CD14-positive monocyte (primary cell): Measurements from ENCODE around the gene DHRS3. TPM values are rescaled to one million over a fixed set of nuclear protein-coding genes. Genes with fewer than 3 reads are reported as not detected.

Experiments
- DNase-seq, 3 donors: peaks; one replicate each; pipeline ENCODE4 v3.0.0-alpha.2; 2011 to 2022
- H2AFZ ChIP-seq: 2 replicates; pipeline ENCODE4 v1.6.0; 2012; ENCODE audit warnings: mild to moderate bottlenecking, low read depth, low read length, inconsistent platforms; ENCODE audit not compliant: insufficient read depth, poor library complexity, severe bottlenecking
- H3K27ac ChIP-seq, 2 donors: 1 replicate in 1 of 2; 2 replicates in 1 of 2; pipeline ENCODE4 v1.5.1; 2012 to 2013; ENCODE audit warnings: low read length in 2 of 2, control low read depth in 1 of 2, inconsistent platforms in 1 of 2, low read depth in 1 of 2, mild to moderate bottlenecking in 1 of 2
- H3K27me3 ChIP-seq, 2 donors: one replicate each; pipeline versions ENCODE4 v1.6.0 to v1.6.1; 2011 to 2013; ENCODE audit warnings: low read length in 2 of 2; ENCODE audit not compliant: control insufficient read depth in 2 of 2, insufficient read depth in 2 of 2
- H3K36me3 ChIP-seq, 2 donors: replicated peaks in 1 of 2; 1 replicate in 1 of 2; 2 replicates in 1 of 2; pipeline versions ENCODE4 v1.5.1 to v1.6.1; 2012 to 2013; ENCODE audit warnings: low read length in 2 of 2, control low read depth in 1 of 2, inconsistent platforms in 1 of 2, mild to moderate bottlenecking in 1 of 2; ENCODE audit not compliant: insufficient read depth in 2 of 2, control insufficient read depth in 1 of 2
- H3K4me1 ChIP-seq, 2 donors: 1 replicate in 1 of 2; 2 replicates in 1 of 2; pipeline versions ENCODE4 v1.5.1 to v1.6.1; 2012 to 2013; ENCODE audit warnings: low read length in 2 of 2, control low read depth in 1 of 2, inconsistent platforms in 1 of 2, mild to moderate bottlenecking in 1 of 2, moderate library complexity in 1 of 2; ENCODE audit not compliant: insufficient read depth in 2 of 2, control insufficient read depth in 1 of 2
- H3K4me2 ChIP-seq: replicated peaks from 2 replicates; pipeline ENCODE3; 2012; ENCODE audit warnings: low read length, moderate library complexity, mild to moderate bottlenecking; ENCODE audit not compliant: poor library complexity, severe bottlenecking; ENCODE audit errors: extremely low read depth
- H3K4me3 ChIP-seq, 3 experiments: fragments of 200-600 bp in 1 of 3; sonication (generic) in 1 of 3; replicated peaks in 1 of 3; 1 replicate in 2 of 3; 2 replicates in 1 of 3; pipeline ENCODE4 v1.5.1; 2011 to 2013; ENCODE audit warnings: low read length in 3 of 3, mild to moderate bottlenecking in 3 of 3, control low read depth in 2 of 3, low read depth in 2 of 3, inconsistent platforms in 1 of 3, moderate library complexity in 1 of 3
- H3K79me2 ChIP-seq: 2 replicates; pipeline ENCODE4 v1.6.0; 2012; ENCODE audit warnings: mild to moderate bottlenecking, control low read depth, inconsistent platforms, low read length, moderate library complexity; ENCODE audit not compliant: insufficient read depth
- H3K9ac ChIP-seq: 2 replicates; pipeline ENCODE4 v1.6.0; 2017; ENCODE audit warnings: low read length, mild to moderate bottlenecking; ENCODE audit not compliant: insufficient read depth, poor library complexity, severe bottlenecking
- H3K9me3 ChIP-seq, 2 donors: replicated peaks in 1 of 2; 1 replicate in 1 of 2; 2 replicates in 1 of 2; pipeline versions ENCODE4 v1.5.1 to v1.6.1; 2012 to 2013; ENCODE audit warnings: low read length in 2 of 2, control low read depth in 1 of 2; ENCODE audit not compliant: control insufficient read depth in 1 of 2, insufficient read depth in 1 of 2
- H4K20me1 ChIP-seq: 2 replicates; pipeline ENCODE4 v1.6.0; 2012; ENCODE audit warnings: mild to moderate bottlenecking, low read length, control low read depth, moderate library complexity; ENCODE audit not compliant: insufficient read depth
- H3K27ac Mint-ChIP-seq, 7 donors: one replicate each; pipeline ENCODE4 v1.8.0; 2020; ENCODE audit warnings: mild to moderate bottlenecking in 7 of 7, mixed read lengths in 7 of 7, moderate library complexity in 6 of 7, inconsistent platforms in 2 of 7
- H3K27me3 Mint-ChIP-seq, 3 donors: one replicate each; pipeline ENCODE4 v1.8.0; 2021 to 2022; ENCODE audit warnings: low read depth in 3 of 3, mild to moderate bottlenecking in 3 of 3, mixed read lengths in 3 of 3, moderate library complexity in 3 of 3, inconsistent platforms in 1 of 3
- H3K36me3 Mint-ChIP-seq, 2 donors: one replicate each; pipeline ENCODE4 v1.8.0; 2020; ENCODE audit warnings: mixed read lengths in 2 of 2, inconsistent platforms in 1 of 2, mild to moderate bottlenecking in 1 of 2
- H3K4me1 Mint-ChIP-seq: one replicate; pipeline ENCODE4 v1.8.0; 2020; ENCODE audit warnings: mild to moderate bottlenecking, mixed read lengths
- H3K4me3 Mint-ChIP-seq, 2 donors: one replicate each; pipeline ENCODE4 v1.8.0; 2020; ENCODE audit warnings: mild to moderate bottlenecking in 2 of 2, mixed read lengths in 2 of 2, moderate library complexity in 1 of 2
- H3K9me3 Mint-ChIP-seq, 7 donors: one replicate each; pipeline ENCODE4 v1.8.0; 2020 to 2022; ENCODE audit warnings: mixed read lengths in 7 of 7, mild to moderate bottlenecking in 6 of 7, moderate library complexity in 6 of 7, inconsistent platforms in 2 of 7
- WGBS: methylation state at CpG from one replicate; pipeline ENCODE4 v1.1.5; 2013; ENCODE audit warnings: missing lambda C conversion rate; ENCODE audit not compliant: insufficient coverage; 5-methylcytosine and 5-hydroxymethylcytosine counted together
- intact Hi-C, 2 donors: fragments of 100-400 bp; cut with micrococcal nuclease; formaldehyde crosslinking; loops; one replicate each; pipeline versions ENCODE4 v1.15.0 to v1.15.1; 2023
- polyA plus RNA-seq, 3 donors: library from polyadenylated mRNA; depleted of rRNA in 1 of 3; unstranded in 2 of 3; stranded (reverse) in 1 of 3; fragments of 300-500 nt in 2 of 3; fragments of >200 nt in 1 of 3; fragmentation: Illumina TruSeq in 2 of 3; gene quantifications; 1 replicate in 2 of 3; 2 replicates in 1 of 3; pipeline ENCODE4 v1.2.3, GENCODE V29; 2012 to 2021
- TF ChIP-seq, protein P1 (sequence below): fragments of 200-600 bp; IDR thresholded peaks from one replicate; pipeline ENCODE4 v1.8.0; 2022; ENCODE audit warnings: antibody characterized with exemption, mild to moderate bottlenecking

The DHRS3 gene
- polyA plus RNA-seq, 3 donors = 0.23 to 0.59 (median 0.29) TPM

DNA sequence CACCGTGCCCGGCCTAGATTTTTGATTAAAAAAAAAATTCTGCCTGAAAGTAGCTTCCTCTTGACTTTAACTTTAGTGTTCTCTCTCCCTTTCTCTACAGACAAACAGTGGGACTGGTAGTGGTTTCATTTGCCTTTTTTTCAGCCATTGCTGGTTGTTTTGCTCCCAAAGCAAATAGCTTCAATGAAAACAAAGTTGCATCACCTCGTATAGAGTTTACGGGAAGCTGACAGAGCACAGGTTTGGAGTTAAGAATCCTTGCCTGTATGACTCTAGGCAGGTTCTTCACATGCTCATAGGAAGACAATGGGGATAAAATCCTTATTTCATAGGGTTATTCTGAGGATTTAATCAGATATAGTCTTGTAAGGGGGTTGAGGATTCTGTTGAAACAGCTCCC, 47.5 kb upstream of the DHRS3 start:
- TF ChIP-seq, protein P1, sequence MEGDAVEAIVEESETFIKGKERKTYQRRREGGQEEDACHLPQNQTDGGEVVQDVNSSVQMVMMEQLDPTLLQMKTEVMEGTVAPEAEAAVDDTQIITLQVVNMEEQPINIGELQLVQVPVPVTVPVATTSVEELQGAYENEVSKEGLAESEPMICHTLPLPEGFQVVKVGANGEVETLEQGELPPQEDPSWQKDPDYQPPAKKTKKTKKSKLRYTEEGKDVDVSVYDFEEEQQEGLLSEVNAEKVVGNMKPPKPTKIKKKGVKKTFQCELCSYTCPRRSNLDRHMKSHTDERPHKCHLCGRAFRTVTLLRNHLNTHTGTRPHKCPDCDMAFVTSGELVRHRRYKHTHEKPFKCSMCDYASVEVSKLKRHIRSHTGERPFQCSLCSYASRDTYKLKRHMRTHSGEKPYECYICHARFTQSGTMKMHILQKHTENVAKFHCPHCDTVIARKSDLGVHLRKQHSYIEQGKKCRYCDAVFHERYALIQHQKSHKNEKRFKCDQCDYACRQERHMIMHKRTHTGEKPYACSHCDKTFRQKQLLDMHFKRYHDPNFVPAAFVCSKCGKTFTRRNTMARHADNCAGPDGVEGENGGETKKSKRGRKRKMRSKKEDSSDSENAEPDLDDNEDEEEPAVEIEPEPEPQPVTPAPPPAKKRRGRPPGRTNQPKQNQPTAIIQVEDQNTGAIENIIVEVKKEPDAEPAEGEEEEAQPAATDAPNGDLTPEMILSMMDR = no peak
- H3K4me1 ChIP-seq = no peaks in the 10 kb centered on the region
- no peaks in the 10 kb centered on the region for H4K20me1 ChIP-seq
- no peak overlapping the region for H3K4me2 ChIP-seq
- no peaks in the 10 kb centered on the region for H3K36me3 Mint-ChIP-seq
- DNase-seq = no peak
- no peak overlapping the region for H3K27ac ChIP-seq
- no peak overlapping the region for H3K4me3 Mint-ChIP-seq
- peaks cover 2 to 3% of the 10 kb centered on the region in 2 donors for H3K27me3 ChIP-seq
- H3K4me1 Mint-ChIP-seq = no peaks in the 10 kb centered on the region
- no peaks in the 10 kb centered on the region for H3K79me2 ChIP-seq
- H3K4me3 ChIP-seq = no peak overlapping the region
- WGBS = 100% methylated on average over 2 of the region's 4 CpGs
- H3K27ac Mint-ChIP-seq = no peak overlapping the region
- no peak overlapping the region for H3K9ac ChIP-seq
- H3K9me3 ChIP-seq = peaks cover 9 to 17% of the 10 kb centered on the region in 2 donors
- H3K27me3 Mint-ChIP-seq = peaks cover 5 to 10% (median 6%) of the 10 kb centered on the region in 3 donors
- H2AFZ ChIP-seq = no peak overlapping the region
- intact Hi-C loops = no loop called here
- peaks cover 2 to 21% (median 16%) of the 10 kb centered on the region in 7 donors for H3K9me3 Mint-ChIP-seq
- H3K36me3 ChIP-seq = no peaks in the 10 kb centered on the region

DNA sequence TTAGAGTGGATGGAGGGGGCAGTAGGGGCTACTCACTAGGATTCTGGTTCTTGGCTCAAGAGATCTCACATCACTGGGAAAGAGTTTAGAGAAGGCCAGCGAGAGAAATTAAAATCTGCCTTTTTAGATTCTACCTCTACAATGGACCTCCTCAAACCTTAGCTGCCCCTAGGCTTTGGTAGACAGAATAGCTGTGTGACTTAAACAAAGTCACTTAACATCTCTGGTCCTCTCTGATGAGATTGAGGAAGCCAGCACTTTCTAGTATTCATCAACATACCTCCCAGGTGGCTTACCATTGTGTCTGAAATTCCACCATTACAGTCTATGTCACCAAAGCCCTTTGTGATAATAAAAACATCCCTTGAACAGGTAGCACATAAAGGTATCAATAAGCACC, 44.5 kb upstream of the DHRS3 start:
- Histone ChIP-seq H3K79me2 (no peaks in the 10 kb centered on the region), H3K27ac (no peak overlapping the region), H2AFZ (no peak overlapping the region), H3K4me3 (no peak overlapping the region), H3K4me2 (no peak overlapping the region), H4K20me1 (no peaks in the 10 kb centered on the region), H3K36me3 (no peaks in the 10 kb centered on the region), H3K4me1 (peaks cover 8 to 11% of the 10 kb centered on the region in 2 donors), H3K27me3 (peaks cover 0 to 2% of the 10 kb centered on the region in 2 donors), H3K9ac (no peak overlapping the region), H3K9me3 (peaks cover 0 to 6% of the 10 kb centered on the region in 2 donors)
- TF ChIP-seq, protein P1 = no peak
- Mint-ChIP-seq H3K27me3 (peaks cover 6 to 10% (median 7%) of the 10 kb centered on the region in 3 donors), H3K27ac (no peak overlapping the region), H3K4me1 (peaks cover 10% of the 10 kb centered on the region), H3K36me3 (no peaks in the 10 kb centered on the region), H3K9me3 (peaks cover 0 to 9% (median 7%) of the 10 kb centered on the region in 7 donors), H3K4me3 (no peak overlapping the region)
- DNase-seq = no peak
- intact Hi-C loops = no loop called here
- WGBS = no CpG with 5 or more reads among the region's 1 CpG
